KMS-11 (cell line): ENCODE results near the gene HSD17B14.
"Not testable (repeated sequence)": the region's sequence is repeated elsewhere in the genome, so short reads cannot be mapped to it uniquely, and the experiment has no call there.

Source experiments
- H2AFZ ChIP-seq: fragments of 200-600 bp; sonication (generic); 2 replicates; pipeline ENCODE4 v1.6.1; 2016; ENCODE audit warnings: antibody characterized with exemption, mixed run types, low read depth
- H3K27ac ChIP-seq: fragments of 200-600 bp; sonication (generic); 2 replicates; pipeline ENCODE4 v1.6.1; 2016; ENCODE audit warnings: mild to moderate bottlenecking, mixed run types
- H3K27me3 ChIP-seq: fragments of 200-600 bp; sonication (generic); 2 replicates; pipeline ENCODE4 v1.6.1; 2017; ENCODE audit warnings: mild to moderate bottlenecking, low read depth, mixed run types, moderate library complexity; ENCODE audit not compliant: insufficient read depth
- H3K36me3 ChIP-seq: fragments of 200-600 bp; sonication (generic); 2 replicates; pipeline ENCODE4 v1.6.1; 2017; ENCODE audit warnings: mild to moderate bottlenecking, mixed run types; ENCODE audit not compliant: insufficient read depth
- H3K4me1 ChIP-seq: fragments of 200-600 bp; sonication (generic); 2 replicates; pipeline ENCODE4 v1.6.1; 2016; ENCODE audit warnings: mild to moderate bottlenecking, low read depth, mixed run types; ENCODE audit not compliant: poor library complexity, severe bottlenecking
- H3K4me2 ChIP-seq: fragments of 200-600 bp; sonication (generic); 2 replicates; pipeline ENCODE4 v1.7.0; 2016; ENCODE audit warnings: mild to moderate bottlenecking, mixed run types
- H3K4me3 ChIP-seq: fragments of 200-600 bp; sonication (generic); IDR thresholded peaks from 2 replicates; pipeline ENCODE4 v1.6.1; 2017; ENCODE audit warnings: low read depth, low read length, mixed read lengths; ENCODE audit not compliant: insufficient read depth
- H3K79me2 ChIP-seq: fragments of 200-600 bp; sonication (generic); 2 replicates; pipeline ENCODE4 v1.6.1; 2016; ENCODE audit warnings: low read depth, mixed run types; ENCODE audit not compliant: insufficient read depth
- H3K9ac ChIP-seq: fragments of 200-600 bp; sonication (generic); 2 replicates; pipeline ENCODE4 v1.6.1; 2016; ENCODE audit warnings: mild to moderate bottlenecking, mixed run types
- H4K20me1 ChIP-seq: fragments of 200-600 bp; sonication (generic); 2 replicates; pipeline ENCODE4 v1.6.1; 2016; ENCODE audit warnings: mild to moderate bottlenecking, mixed run types; ENCODE audit not compliant: insufficient read depth
- CTCF ChIP-seq: fragments of 200-600 bp; sonication (generic); conservative IDR thresholded peaks from 2 replicates; pipeline ENCODE4 v1.6.1; 2017; ENCODE audit warnings: low read depth, mild to moderate bottlenecking, antibody characterized with exemption, low read length, moderate library complexity, mixed read lengths

The HSD17B14 gene

GRCh38 chr19:48793271-48793670, 43.0 kb downstream of the HSD17B14 start:
- Histone ChIP-seq H3K79me2 (no peaks in the 10 kb centered on the region), H3K27ac (no peak overlapping the region), H3K36me3 (no peaks in the 10 kb centered on the region), H2AFZ (no peak overlapping the region), H3K4me2 (no peak overlapping the region), H4K20me1 (no peaks in the 10 kb centered on the region), H3K27me3 (no peaks in the 10 kb centered on the region), H3K9ac (no peak overlapping the region), H3K4me1 (peaks cover 4% of the 10 kb centered on the region), H3K4me3 (no peak overlapping the region)
- no peak for TF ChIP-seq CTCF

- H3K36me3 ChIP-seq, H2AFZ ChIP-seq, H3K27ac ChIP-seq, H3K79me2 ChIP-seq, H4K20me1 ChIP-seq, H3K4me2 ChIP-seq, H3K9ac ChIP-seq, H3K4me3 ChIP-seq, H3K4me1 ChIP-seq: not testable (repeated sequence)
- H3K27me3 ChIP-seq = peaks cover 18% of the 10 kb centered on the region; the same call in 1 of the 2 replicates
These were observed 49.0 kb downstream of the HSD17B14 start for GRCh38 chr19:48787331-48787730.

GRCh38 chr19:48786422-48786821, 49.9 kb downstream of the HSD17B14 start:
- H3K27me3 ChIP-seq = peaks cover 23% of the 10 kb centered on the region
- not testable (repeated sequence) for H4K20me1 ChIP-seq, H3K36me3 ChIP-seq, H3K4me1 ChIP-seq, H3K9ac ChIP-seq, H3K4me2 ChIP-seq, H2AFZ ChIP-seq, H3K79me2 ChIP-seq, H3K27ac ChIP-seq, H3K4me3 ChIP-seq

DNA sequence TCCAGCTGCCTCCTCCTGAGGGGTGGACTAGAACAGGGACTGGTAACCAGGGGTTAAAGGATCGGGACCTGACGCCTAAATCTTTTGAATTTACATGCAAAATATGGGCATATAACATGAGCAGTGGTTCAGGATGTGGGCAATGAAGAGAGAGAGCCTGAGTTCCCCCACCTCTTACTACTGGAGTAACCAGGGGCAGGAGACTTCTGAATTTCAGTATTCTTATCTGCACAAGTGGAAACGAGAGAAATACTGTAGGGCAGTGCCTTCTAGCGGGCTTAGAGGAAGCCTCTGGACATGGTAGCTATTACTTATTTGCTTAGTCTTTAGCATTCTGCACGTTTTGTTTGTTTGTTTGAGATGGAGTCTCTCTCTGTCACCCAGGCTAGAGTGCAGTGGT, 51.8 kb downstream of the HSD17B14 start:
- no peak for TF ChIP-seq CTCF
- H3K27ac ChIP-seq = no peak overlapping the region

DNA sequence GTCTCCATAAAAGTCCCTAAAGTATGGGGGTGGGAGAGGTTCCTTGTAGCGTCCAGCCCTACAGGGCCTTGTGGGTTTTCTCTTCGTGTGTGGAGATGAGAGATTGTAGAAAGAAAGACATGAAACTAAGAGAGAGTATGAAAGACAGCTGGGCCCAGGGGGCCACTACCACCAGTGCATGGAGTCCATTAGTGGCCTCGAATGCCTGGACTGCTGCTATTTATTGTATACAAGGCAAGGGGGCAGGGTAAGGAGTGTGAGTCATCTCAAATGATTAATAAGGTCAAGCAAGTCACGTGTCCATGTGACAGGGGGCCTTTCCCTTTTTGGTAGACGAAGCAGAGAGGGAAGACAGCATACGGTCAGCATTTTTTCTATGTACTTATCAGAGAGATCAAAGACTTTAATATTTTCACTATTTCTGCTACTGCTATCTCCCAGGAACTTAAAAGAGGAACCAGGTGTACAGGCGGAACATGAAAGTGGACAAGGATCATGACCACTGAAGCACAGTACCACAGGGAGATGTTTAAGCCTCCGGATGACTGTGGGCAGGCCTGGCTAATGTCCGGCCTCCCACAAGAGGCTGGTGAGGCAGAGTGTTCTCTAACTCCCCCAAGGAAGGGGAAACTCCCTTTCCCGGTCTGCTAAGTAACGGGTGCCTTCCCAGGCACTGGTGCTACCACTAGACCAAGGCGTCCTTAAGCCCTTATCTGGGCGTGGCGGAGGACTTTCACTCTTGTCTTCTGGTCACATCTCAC, 55.5 kb downstream of the HSD17B14 start:
- Histone ChIP-seq H3K79me2 (no peaks in the 10 kb centered on the region), H3K27me3 (peaks cover 51% of the 10 kb centered on the region), H3K36me3 (no peaks in the 10 kb centered on the region), H4K20me1 (no peaks in the 10 kb centered on the region), H3K27ac (no peak overlapping the region), H3K4me1 (peaks cover 6% of the 10 kb centered on the region), H3K4me3 (no peak overlapping the region), H3K4me2 (peak overlapping the region; percentile 25; the same call in 1 of the 2 replicates), H2AFZ (no peak overlapping the region), H3K9ac (no peak overlapping the region)
- no peak for TF ChIP-seq CTCF

More for the DNA sequence above, 51.8 kb downstream of the HSD17B14 start:
- no peaks in the 10 kb centered on the region for H3K36me3 ChIP-seq
- no peak overlapping the region for H3K4me3 ChIP-seq
- no peak overlapping the region for H3K4me2 ChIP-seq
- peaks cover 24% of the 10 kb centered on the region for H3K27me3 ChIP-seq
- H3K79me2 ChIP-seq = no peaks in the 10 kb centered on the region
- H3K9ac ChIP-seq = no peak overlapping the region
- no peaks in the 10 kb centered on the region for H4K20me1 ChIP-seq
- H2AFZ ChIP-seq = no peak overlapping the region
- H3K4me1 ChIP-seq = peaks cover 10% of the 10 kb centered on the region
